Loucy (cell line): ENCODE measurements around the gene PDGFB.

Experiments used
- H2AFZ ChIP-seq: fragments of 200-600 bp; sonication (generic); 2 replicates; pipeline ENCODE4 v1.6.0; 2016; ENCODE audit warnings: antibody characterized with exemption, mild to moderate bottlenecking, low read length, moderate library complexity
- H3F3A ChIP-seq: fragments of 200-600 bp; 2 replicates; pipeline ENCODE4 v1.6.0; 2016; ENCODE audit warnings: antibody characterized with exemption, low read depth, mild to moderate bottlenecking
- H3K27me3 ChIP-seq: fragments of 200-600 bp; sonication (generic); 2 replicates; pipeline ENCODE4 v1.6.1; 2014; ENCODE audit warnings: low read length, mild to moderate bottlenecking; ENCODE audit not compliant: insufficient read depth, poor library complexity, severe bottlenecking
- H3K36me3 ChIP-seq: fragments of 200-600 bp; sonication (generic); 2 replicates; pipeline ENCODE4 v1.6.1; 2016; ENCODE audit warnings: low read length; ENCODE audit not compliant: insufficient read depth
- H3K4me1 ChIP-seq: fragments of 200-600 bp; sonication (generic); 2 replicates; pipeline ENCODE4 v1.5.1; 2014; ENCODE audit warnings: low read length, mild to moderate bottlenecking; ENCODE audit not compliant: insufficient read depth, poor library complexity, severe bottlenecking
- H3K4me2 ChIP-seq: fragments of 200-600 bp; sonication (generic); 2 replicates; pipeline ENCODE4 v1.6.0; 2014; ENCODE audit warnings: antibody characterized with exemption, low read length, low read depth, mild to moderate bottlenecking; ENCODE audit not compliant: poor library complexity, severe bottlenecking
- H3K4me3 ChIP-seq: fragments of 200-600 bp; sonication (generic); 2 replicates; pipeline ENCODE4 v1.5.1; 2014; ENCODE audit warnings: low read length, mild to moderate bottlenecking, mixed read lengths; ENCODE audit not compliant: poor library complexity, severe bottlenecking
- H3K79me2 ChIP-seq: fragments of 200-600 bp; sonication (generic); 2 replicates; pipeline ENCODE4 v1.6.1; 2014; ENCODE audit warnings: low read length; ENCODE audit not compliant: insufficient read depth
- H3K9ac ChIP-seq: fragments of 200-600 bp; sonication (generic); 2 replicates; pipeline ENCODE4 v1.6.0; 2014; ENCODE audit warnings: mild to moderate bottlenecking, low read depth, low read length, moderate library complexity; ENCODE audit not compliant: poor library complexity, severe bottlenecking
- H3K9me2 ChIP-seq: fragments of 200-600 bp; sonication (generic); replicated peaks from 2 replicates; pipeline ENCODE4 v1.6.1; 2016; ENCODE audit warnings: low read depth, low read length, mixed read lengths
- H3K9me3 ChIP-seq: fragments of 200-600 bp; sonication (generic); 2 replicates; pipeline ENCODE4 v1.6.1; 2014; ENCODE audit warnings: mild to moderate bottlenecking, antibody characterized with exemption, low read length, low read depth; ENCODE audit not compliant: insufficient read depth
- H4K20me1 ChIP-seq: fragments of 200-600 bp; sonication (generic); 2 replicates; pipeline ENCODE4 v1.6.0; 2014; ENCODE audit warnings: antibody characterized with exemption, low read length, mild to moderate bottlenecking; ENCODE audit not compliant: insufficient read depth, poor library complexity, severe bottlenecking
- CTCF ChIP-seq: fragments of 200-600 bp; sonication (generic); conservative IDR thresholded peaks from 2 replicates; pipeline ENCODE4 v1.5.1; 2014; ENCODE audit warnings: mild to moderate bottlenecking, antibody characterized with exemption, low read length
- EZH2phosphoT487 ChIP-seq: fragments of 200-600 bp; IDR thresholded peaks from 2 replicates; pipeline ENCODE4 v1.6.1; 2018; ENCODE audit warnings: antibody characterized with exemption, mild to moderate bottlenecking, moderate library complexity, borderline replicate concordance

Gene PDGFB

DNA sequence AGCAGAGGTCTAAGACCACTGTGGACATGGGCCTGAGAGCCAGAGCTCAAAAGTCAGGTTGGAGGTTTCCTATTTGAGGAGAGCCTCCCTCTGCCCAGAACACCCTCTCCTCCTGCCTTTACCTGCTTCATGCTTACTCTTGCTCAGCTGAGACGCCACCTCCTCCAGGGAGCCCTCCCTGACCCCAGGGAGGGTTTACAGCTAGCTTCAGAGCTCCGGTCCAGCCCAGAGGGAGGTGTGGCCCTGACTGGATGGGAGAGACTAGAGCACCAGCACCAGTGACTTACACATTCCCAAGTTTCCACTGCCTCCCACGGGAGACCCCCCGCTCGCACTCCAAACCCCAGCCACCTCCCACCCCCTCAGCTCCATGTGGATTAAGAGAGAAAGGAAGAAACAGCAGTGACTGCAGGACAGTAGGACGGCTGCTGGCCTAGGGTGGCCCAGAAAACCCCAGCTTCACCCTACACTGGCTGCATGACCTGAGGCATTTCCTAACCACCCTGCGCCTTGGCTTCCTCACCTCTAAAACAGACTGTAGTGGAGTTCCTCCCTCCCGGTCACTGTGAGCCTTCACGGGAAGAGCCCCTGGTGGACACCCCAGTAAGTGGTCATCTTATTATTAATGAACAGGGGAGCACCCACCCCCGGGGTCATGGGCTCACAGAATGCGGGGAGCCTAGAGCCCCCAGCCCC is 24.5 kb upstream of the PDGFB start:
- H3K9me2 ChIP-seq = no peaks in the 10 kb centered on the region
- no peaks in the 10 kb centered on the region for H3K79me2 ChIP-seq
- TF ChIP-seq EZH2phosphoT487 = no peak
- no peak for TF ChIP-seq CTCF
- H3K4me3 ChIP-seq = no peak overlapping the region
- H4K20me1 ChIP-seq = no peaks in the 10 kb centered on the region
- H3K4me1 ChIP-seq = no peaks in the 10 kb centered on the region
- no peaks in the 10 kb centered on the region for H3F3A ChIP-seq
- H3K9ac ChIP-seq = no peak overlapping the region
- no peak overlapping the region for H3K4me2 ChIP-seq
- H3K9me3 ChIP-seq = no peaks in the 10 kb centered on the region
- H3K36me3 ChIP-seq = no peaks in the 10 kb centered on the region
- H2AFZ ChIP-seq = no peak overlapping the region
- no peaks in the 10 kb centered on the region for H3K27me3 ChIP-seq

DNA sequence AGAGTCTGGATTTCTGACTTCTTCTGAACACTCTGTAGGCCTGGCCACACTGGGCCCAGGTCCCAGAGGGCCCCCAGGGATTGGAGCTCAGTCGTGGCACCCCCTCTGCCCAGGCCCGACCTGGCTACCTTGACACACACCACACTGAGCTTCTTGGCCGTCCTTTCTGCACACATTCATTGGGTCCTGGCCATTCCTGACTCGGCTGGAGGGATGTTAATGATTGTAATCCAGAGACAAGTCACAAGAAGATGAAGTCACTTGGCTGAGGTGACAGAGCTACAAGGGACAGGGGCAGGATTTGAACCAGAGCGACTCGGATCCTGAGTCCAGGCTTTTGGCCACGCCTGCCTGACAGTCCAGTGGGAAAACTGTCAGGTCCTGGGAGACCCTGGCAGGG is 23.9 kb upstream of the PDGFB start:
- Histone ChIP-seq H3K9me2 (no peaks in the 10 kb centered on the region), H4K20me1 (no peaks in the 10 kb centered on the region), H2AFZ (no peak overlapping the region), H3K9me3 (no peaks in the 10 kb centered on the region), H3F3A (no peaks in the 10 kb centered on the region), H3K4me1 (no peaks in the 10 kb centered on the region), H3K9ac (no peak overlapping the region), H3K4me2 (no peak overlapping the region), H3K27me3 (no peaks in the 10 kb centered on the region), H3K4me3 (no peak overlapping the region), H3K36me3 (no peaks in the 10 kb centered on the region), H3K79me2 (no peaks in the 10 kb centered on the region)
- no peak for TF ChIP-seq EZH2phosphoT487
- TF ChIP-seq CTCF = no peak

GRCh38 chr22:39267974-39268373 is 23.2 kb upstream of the PDGFB start:
- Histone ChIP-seq H3K36me3 (no peaks in the 10 kb centered on the region), H3K79me2 (no peaks in the 10 kb centered on the region), H2AFZ (no peak overlapping the region), H4K20me1 (no peaks in the 10 kb centered on the region), H3K9me3 (no peaks in the 10 kb centered on the region), H3K4me1 (no peaks in the 10 kb centered on the region), H3K9me2 (no peaks in the 10 kb centered on the region), H3K27me3 (no peaks in the 10 kb centered on the region), H3K4me2 (no peak overlapping the region), H3K9ac (no peak overlapping the region), H3F3A (no peaks in the 10 kb centered on the region), H3K4me3 (no peak overlapping the region)
- TF ChIP-seq CTCF (no peak), EZH2phosphoT487 (no peak)
